ENCODE data around the gene CD84. TPM values are rescaled to one million over a fixed set of nuclear protein-coding genes. Genes with fewer than 3 reads are reported as not detected.

CD84 gene
- polyA plus RNA-seq, 1 of the 3 experiments (the other 2 are of a cell fraction), result not detected

DNA sequence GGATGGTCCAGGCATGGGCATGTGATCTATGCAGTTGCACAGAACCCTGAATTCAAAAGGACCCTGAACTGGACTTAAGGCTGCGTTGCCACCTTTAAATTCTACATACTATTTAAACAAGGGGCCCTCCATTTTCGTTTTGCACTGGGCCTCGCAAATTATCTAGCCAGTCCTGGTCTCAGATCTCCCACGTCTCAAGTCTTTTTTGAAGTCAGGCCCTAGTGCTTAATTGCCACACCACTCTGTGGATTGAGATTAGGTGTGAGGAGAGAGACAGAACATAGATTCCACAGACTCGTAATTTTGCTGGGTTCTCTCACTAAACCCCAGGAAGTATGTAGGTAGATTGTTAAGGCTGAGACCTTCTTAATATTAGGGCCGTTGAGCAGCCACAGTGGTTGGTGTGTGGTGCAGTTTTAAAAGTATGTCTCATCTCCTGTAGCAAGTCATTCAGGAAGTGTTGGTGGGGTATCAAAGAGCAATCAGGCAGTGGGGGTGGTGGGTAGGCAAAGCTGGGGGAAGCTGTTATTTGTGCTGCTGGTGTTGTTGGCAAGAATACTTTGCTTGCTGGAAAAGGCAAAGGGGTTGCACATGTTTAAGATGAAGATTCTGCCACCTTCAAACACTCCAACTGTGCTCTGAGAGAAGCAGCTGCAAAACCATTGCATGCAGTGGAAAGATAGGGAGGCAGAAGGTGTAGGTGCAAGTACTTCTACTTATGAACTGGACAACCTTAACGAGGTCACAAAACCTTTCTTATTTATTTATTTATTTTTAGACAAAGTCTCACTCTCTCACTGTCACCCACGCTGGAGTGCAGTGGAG, 11.2 kb downstream of the CD84 start:
- no peaks in the 10 kb centered on the region for H3F3A ChIP-seq (replicated peaks; ENCODE audit: insufficient read depth)
- H3K27me3 ChIP-seq (ENCODE audit: insufficient read depth), result no peaks in the 10 kb centered on the region; the same call in 1 of the 2 replicates
- no peak overlapping the region for H2AFZ ChIP-seq (ENCODE audit: low read depth)
- POLR2A ChIA-PET, result no interaction called here
- H3K36me3 ChIP-seq (replicated peaks in 1 of 2; ENCODE audit: control insufficient read depth in 1 of 2, insufficient read depth in 2 of 2, low read length in 1 of 2), result no peaks in the 10 kb centered on the region
- DNase-seq, result no peak
- no peak overlapping the region for H3K4me3 ChIP-seq (ENCODE audit: low read depth in 2 of 2, low read length in 1 of 2)
- no peak overlapping the region for H3K9ac ChIP-seq
- no peaks in the 10 kb centered on the region for H3K9me2 ChIP-seq
- no peaks in the 10 kb centered on the region for H3K79me2 ChIP-seq (ENCODE audit: insufficient read depth)
- 9% methylated on average over 8 of the region's 8 CpGs for WGBS (ENCODE audit: low lambda C conversion rate)
- no peaks in the 10 kb centered on the region for H3K9me3 ChIP-seq
- CTCF ChIA-PET, result no interaction called here
- H3K4me1 ChIP-seq (ENCODE audit: control insufficient read depth in 1 of 2, insufficient read depth in 2 of 2, low read depth in 1 of 2, low read length in 1 of 2), result no peaks in the 10 kb centered on the region
- TF ChIP-seq, protein P1, sequence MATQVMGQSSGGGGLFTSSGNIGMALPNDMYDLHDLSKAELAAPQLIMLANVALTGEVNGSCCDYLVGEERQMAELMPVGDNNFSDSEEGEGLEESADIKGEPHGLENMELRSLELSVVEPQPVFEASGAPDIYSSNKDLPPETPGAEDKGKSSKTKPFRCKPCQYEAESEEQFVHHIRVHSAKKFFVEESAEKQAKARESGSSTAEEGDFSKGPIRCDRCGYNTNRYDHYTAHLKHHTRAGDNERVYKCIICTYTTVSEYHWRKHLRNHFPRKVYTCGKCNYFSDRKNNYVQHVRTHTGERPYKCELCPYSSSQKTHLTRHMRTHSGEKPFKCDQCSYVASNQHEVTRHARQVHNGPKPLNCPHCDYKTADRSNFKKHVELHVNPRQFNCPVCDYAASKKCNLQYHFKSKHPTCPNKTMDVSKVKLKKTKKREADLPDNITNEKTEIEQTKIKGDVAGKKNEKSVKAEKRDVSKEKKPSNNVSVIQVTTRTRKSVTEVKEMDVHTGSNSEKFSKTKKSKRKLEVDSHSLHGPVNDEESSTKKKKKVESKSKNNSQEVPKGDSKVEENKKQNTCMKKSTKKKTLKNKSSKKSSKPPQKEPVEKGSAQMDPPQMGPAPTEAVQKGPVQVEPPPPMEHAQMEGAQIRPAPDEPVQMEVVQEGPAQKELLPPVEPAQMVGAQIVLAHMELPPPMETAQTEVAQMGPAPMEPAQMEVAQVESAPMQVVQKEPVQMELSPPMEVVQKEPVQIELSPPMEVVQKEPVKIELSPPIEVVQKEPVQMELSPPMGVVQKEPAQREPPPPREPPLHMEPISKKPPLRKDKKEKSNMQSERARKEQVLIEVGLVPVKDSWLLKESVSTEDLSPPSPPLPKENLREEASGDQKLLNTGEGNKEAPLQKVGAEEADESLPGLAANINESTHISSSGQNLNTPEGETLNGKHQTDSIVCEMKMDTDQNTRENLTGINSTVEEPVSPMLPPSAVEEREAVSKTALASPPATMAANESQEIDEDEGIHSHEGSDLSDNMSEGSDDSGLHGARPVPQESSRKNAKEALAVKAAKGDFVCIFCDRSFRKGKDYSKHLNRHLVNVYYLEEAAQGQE (IDR thresholded peaks at IDR 0.05; ENCODE audit: low read depth, low read length), result no peak
- TF ChIP-seq SIN3A (IDR thresholded peaks at IDR 0.05; ENCODE audit: borderline replicate concordance, low read depth, low read length) (no peak), EZH2phosphoT487 (IDR thresholded peaks at IDR 0.05; ENCODE audit: borderline replicate concordance, low read depth) (no peak)
- no peaks in the 10 kb centered on the region for H4K20me1 ChIP-seq (ENCODE audit: insufficient read depth)
- no peak overlapping the region for H3K27ac ChIP-seq (ENCODE audit: low read depth in 2 of 2, low read length in 1 of 2)
- H3K4me2 ChIP-seq, result no peak overlapping the region

DNA sequence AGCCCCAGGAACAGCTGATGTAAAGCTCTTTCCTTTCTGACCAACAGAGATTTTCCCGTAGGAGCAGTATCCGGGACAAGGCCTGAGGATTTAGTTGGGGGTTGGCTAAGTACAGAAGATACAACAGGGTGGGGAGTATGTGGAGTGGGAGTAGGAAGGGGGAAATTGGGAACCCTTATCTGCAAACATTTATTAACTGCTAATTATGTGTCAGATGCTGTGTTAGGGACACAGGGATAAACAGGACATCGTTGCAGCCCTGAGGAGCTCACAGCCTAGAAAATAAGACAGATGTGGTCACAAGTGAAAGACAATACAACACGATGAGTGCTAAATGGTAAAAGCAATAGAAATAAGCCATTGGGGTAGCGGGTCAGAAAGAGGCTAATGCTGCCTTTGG, 12.0 kb downstream of the CD84 start:
- Histone ChIP-seq H3K4me1 (ENCODE audit: control insufficient read depth in 1 of 2, insufficient read depth in 2 of 2, low read depth in 1 of 2, low read length in 1 of 2) (no peaks in the 10 kb centered on the region), H3K4me2 (no peak overlapping the region), H3K27me3 (ENCODE audit: insufficient read depth) (no peaks in the 10 kb centered on the region; the same call in 1 of the 2 replicates), H3K4me3 (ENCODE audit: low read depth in 2 of 2, low read length in 1 of 2) (no peak overlapping the region), H2AFZ (ENCODE audit: low read depth) (no peak overlapping the region), H3K9ac (no peak overlapping the region), H3K9me2 (no peaks in the 10 kb centered on the region), H3K36me3 (replicated peaks in 1 of 2; ENCODE audit: control insufficient read depth in 1 of 2, insufficient read depth in 2 of 2, low read length in 1 of 2) (no peaks in the 10 kb centered on the region), H4K20me1 (ENCODE audit: insufficient read depth) (no peaks in the 10 kb centered on the region), H3K9me3 (no peaks in the 10 kb centered on the region), H3K79me2 (ENCODE audit: insufficient read depth) (no peaks in the 10 kb centered on the region), H3F3A (replicated peaks; ENCODE audit: insufficient read depth) (no peaks in the 10 kb centered on the region), H3K27ac (ENCODE audit: low read depth in 2 of 2, low read length in 1 of 2) (no peak overlapping the region)
- CTCF ChIA-PET, result no interaction called here
- DNase-seq, result no peak
- TF ChIP-seq MXI1 (IDR thresholded peaks at IDR 0.05; ENCODE audit: low read depth, low read length) (no peak), FOXJ3 (CRISPR knock-in tag; IDR thresholded peaks at IDR 0.05) (no peak), SIN3A (IDR thresholded peaks at IDR 0.05; ENCODE audit: borderline replicate concordance, low read depth, low read length) (no peak), GABPA (IDR thresholded peaks at IDR 0.05; ENCODE audit: low read depth) (no peak)
- TF ChIP-seq, protein P2, sequence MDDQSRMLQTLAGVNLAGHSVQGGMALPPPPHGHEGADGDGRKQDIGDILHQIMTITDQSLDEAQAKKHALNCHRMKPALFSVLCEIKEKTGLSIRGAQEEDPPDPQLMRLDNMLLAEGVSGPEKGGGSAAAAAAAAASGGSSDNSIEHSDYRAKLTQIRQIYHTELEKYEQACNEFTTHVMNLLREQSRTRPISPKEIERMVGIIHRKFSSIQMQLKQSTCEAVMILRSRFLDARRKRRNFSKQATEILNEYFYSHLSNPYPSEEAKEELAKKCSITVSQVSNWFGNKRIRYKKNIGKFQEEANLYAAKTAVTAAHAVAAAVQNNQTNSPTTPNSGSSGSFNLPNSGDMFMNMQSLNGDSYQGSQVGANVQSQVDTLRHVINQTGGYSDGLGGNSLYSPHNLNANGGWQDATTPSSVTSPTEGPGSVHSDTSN (IDR thresholded peaks at IDR 0.05), result no peak
- 19% methylated on average over 5 of the region's 5 CpGs for WGBS (ENCODE audit: low lambda C conversion rate)
- POLR2A ChIA-PET, result no interaction called here
